Suprapubic skin (tissue), 4 donors: ENCODE measurements around the gene CCNJL. TPM values are rescaled to one million over a fixed set of nuclear protein-coding genes. Genes with fewer than 3 reads are reported as not detected.

Experiments used
- total RNA-seq, 4 donors: library from RNA; depleted of rRNA; stranded (reverse); fragments of >200 nt; gene quantifications; one replicate each; pipeline ENCODE4 v1.1.0, GENCODE V29; 2016

Gene CCNJL
- total RNA-seq, 4 donors from 2014 or later, result 0.34 to 1.2 (median 1.2) TPM; not detected in 1

Other genes starting within 250 kb of the CCNJL start
- 10 to 100 TPM; 24.7 to 42.3 (median 31.4) TPM for gene PWWP2A, start 193.1 kb downstream of the CCNJL start, total RNA-seq
- gene FABP6, start 83.1 kb downstream of the CCNJL start, total RNA-seq, result 1 to 10 TPM in 1 of 4 donors, not detected in 3; 2.5 TPM
- gene C1QTNF2, start 58.1 kb upstream of the CCNJL start, total RNA-seq, result under 1 TPM in 2 of 4 donors, not detected in 2; 0.21 to 0.23 TPM
- gene FAM200C, start 87.5 kb upstream of the CCNJL start, total RNA-seq, result 1 to 10 TPM in 2 of 4 donors, under 1 TPM in 2; 0.57 to 3.9 (median 1.2) TPM
- 100 to 1,000 TPM in 1 of 4 donors, 10 to 100 TPM in 3; 48.1 to 118 (median 83.8) TPM for gene SLU7, start 106.5 kb upstream of the CCNJL start, total RNA-seq
- gene PTTG1, start 109.3 kb upstream of the CCNJL start, total RNA-seq, result 10 to 100 TPM; 31.7 to 98.9 (median 49.9) TPM